Measurements from ENCODE around the gene ZNF138.
"Not testable (repeated sequence)": the region's sequence is repeated elsewhere in the genome, so short reads cannot be mapped to it uniquely, and the experiment has no call there.

- not testable (repeated sequence) for TF ChIP-seq CTCF (IDR thresholded peaks at IDR 0.05); POLR2A (IDR thresholded peaks at IDR 0.05); POLR2AphosphoS5 (IDR thresholded peaks at IDR 0.05; ENCODE audit: insufficient read depth in 1 of 2, low read depth in 1 of 2)
Observed at GRCh38 chr7:64789241-64789640, 5.0 kb upstream of the ZNF138 start.
